ENCODE measurements around the gene MEI1. TPM values are rescaled to one million over a fixed set of nuclear protein-coding genes. Genes with fewer than 3 reads are reported as not detected.

MEI1 gene
- total RNA-seq, 1 donor from 2014 or later, result not detected

- Mint-ChIP-seq H3K9me3 (ENCODE audit: unreplicated experiment) (no peaks in the 10 kb centered on the region), H3K4me3 (ENCODE audit: unreplicated experiment) (no peak overlapping the region), H3K27ac (ENCODE audit: unreplicated experiment) (no peak overlapping the region), H3K4me1 (ENCODE audit: unreplicated experiment) (no peaks in the 10 kb centered on the region), H3K36me3 (ENCODE audit: unreplicated experiment) (no peaks in the 10 kb centered on the region), H3K27me3 (ENCODE audit: unreplicated experiment) (peaks cover 9% of the 10 kb centered on the region)
- no peak for DNase-seq (ENCODE audit: extremely low spot score, unreplicated experiment)
- no peak for TF ChIP-seq CTCF (IDR thresholded peaks at IDR 0.05)
These were observed 67.2 kb downstream of the MEI1 start for GRCh38 chr22:41766476-41766875.

- Mint-ChIP-seq H3K4me3 (ENCODE audit: unreplicated experiment) (no peak overlapping the region), H3K4me1 (ENCODE audit: unreplicated experiment) (no peaks in the 10 kb centered on the region), H3K36me3 (ENCODE audit: unreplicated experiment) (no peaks in the 10 kb centered on the region), H3K27ac (ENCODE audit: unreplicated experiment) (no peak overlapping the region), H3K27me3 (ENCODE audit: unreplicated experiment) (peaks cover 6% of the 10 kb centered on the region), H3K9me3 (ENCODE audit: unreplicated experiment) (no peaks in the 10 kb centered on the region)
- TF ChIP-seq CTCF (IDR thresholded peaks at IDR 0.05), result no peak
- no peak for DNase-seq (ENCODE audit: extremely low spot score, unreplicated experiment)
These were observed 69.1 kb downstream of the MEI1 start for GRCh38 chr22:41768430-41768829.

- no peaks in the 10 kb centered on the region for H3K4me1 Mint-ChIP-seq (ENCODE audit: unreplicated experiment)
These were observed 71.6 kb downstream of the MEI1 start for GRCh38 chr22:41770715-41771468.

GRCh38 chr22:41772198-41772597 lies 72.9 kb downstream of the MEI1 start:
- no peaks in the 10 kb centered on the region for H3K36me3 Mint-ChIP-seq (ENCODE audit: unreplicated experiment)
- DNase-seq (ENCODE audit: extremely low spot score, unreplicated experiment), result no peak
- H3K4me1 Mint-ChIP-seq (ENCODE audit: unreplicated experiment), result no peaks in the 10 kb centered on the region
- no peaks in the 10 kb centered on the region for H3K9me3 Mint-ChIP-seq (ENCODE audit: unreplicated experiment)
- H3K4me3 Mint-ChIP-seq (ENCODE audit: unreplicated experiment), result no peak overlapping the region
- no peaks in the 10 kb centered on the region for H3K27me3 Mint-ChIP-seq (ENCODE audit: unreplicated experiment)
- TF ChIP-seq CTCF (IDR thresholded peaks at IDR 0.05), result no peak
- no peak overlapping the region for H3K27ac Mint-ChIP-seq (ENCODE audit: unreplicated experiment)

More at GRCh38 chr22:41770715-41771468, 71.6 kb downstream of the MEI1 start:
- no peaks in the 10 kb centered on the region for H3K27me3 Mint-ChIP-seq (ENCODE audit: unreplicated experiment)
- no peak overlapping the region for H3K4me3 Mint-ChIP-seq (ENCODE audit: unreplicated experiment)
- TF ChIP-seq CTCF (IDR thresholded peaks at IDR 0.05), result no peak
- H3K36me3 Mint-ChIP-seq (ENCODE audit: unreplicated experiment), result no peaks in the 10 kb centered on the region
- no peak for DNase-seq (ENCODE audit: extremely low spot score, unreplicated experiment)
- H3K27ac Mint-ChIP-seq (ENCODE audit: unreplicated experiment), result no peak overlapping the region
- H3K9me3 Mint-ChIP-seq (ENCODE audit: unreplicated experiment), result no peaks in the 10 kb centered on the region

GRCh38 chr22:41772645-41773044 lies 73.3 kb downstream of the MEI1 start:
- no peaks in the 10 kb centered on the region for H3K27me3 Mint-ChIP-seq (ENCODE audit: unreplicated experiment)
- H3K27ac Mint-ChIP-seq (ENCODE audit: unreplicated experiment), result no peak overlapping the region
- DNase-seq (ENCODE audit: extremely low spot score, unreplicated experiment), result no peak
- H3K9me3 Mint-ChIP-seq (ENCODE audit: unreplicated experiment), result no peaks in the 10 kb centered on the region
- TF ChIP-seq CTCF (IDR thresholded peaks at IDR 0.05), result no peak
- no peak overlapping the region for H3K4me3 Mint-ChIP-seq (ENCODE audit: unreplicated experiment)
- H3K4me1 Mint-ChIP-seq (ENCODE audit: unreplicated experiment), result no peaks in the 10 kb centered on the region
- no peaks in the 10 kb centered on the region for H3K36me3 Mint-ChIP-seq (ENCODE audit: unreplicated experiment)

All from osteocyte (in vitro differentiated cells).